Measurements from ENCODE around the gene SRCIN1.

Gene SRCIN1

DNA sequence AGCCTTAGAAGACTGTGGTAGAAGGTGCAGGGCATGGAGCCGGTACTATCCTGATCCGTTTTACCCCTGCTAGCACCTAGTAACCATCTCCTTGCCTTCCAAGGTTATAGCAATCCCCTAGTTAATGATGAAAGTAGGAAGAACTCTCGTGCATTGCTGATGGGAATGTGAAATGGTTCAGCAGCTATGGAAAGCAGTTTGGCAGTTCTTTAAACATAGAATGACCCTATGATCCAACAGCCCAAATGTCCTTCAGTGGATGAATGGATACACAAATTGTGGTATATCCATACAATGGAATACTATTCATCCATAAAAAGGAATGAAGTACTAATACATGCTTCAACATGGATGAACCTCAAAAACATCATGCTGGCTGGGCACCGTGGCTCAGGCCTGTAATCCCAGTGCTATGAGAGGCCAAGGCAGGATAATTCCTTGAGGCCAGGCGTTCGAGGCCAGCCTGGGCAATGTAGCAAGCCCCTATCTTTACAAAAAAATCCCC lies 6.2 kb upstream of the SRCIN1 start:
- no peaks in the 10 kb centered on the region for H3K79me2 ChIP-seq (ENCODE audit: insufficient read depth, low read depth)
- H3K27me3 ChIP-seq (ENCODE audit: insufficient read depth, low read depth) = peaks cover 20% of the 10 kb centered on the region; the same call in 1 of the 2 replicates
- H3K9ac ChIP-seq = no peak overlapping the region
- H3K4me2 ChIP-seq = no peak overlapping the region
- no peak overlapping the region for H2AFZ ChIP-seq (ENCODE audit: low read depth)
- no peak overlapping the region for H3K4me3 ChIP-seq (IDR thresholded peaks at IDR 0.05; ENCODE audit: insufficient read depth, low read depth, low read length)
- no peaks in the 10 kb centered on the region for H3K36me3 ChIP-seq (ENCODE audit: insufficient read depth)
- H4K20me1 ChIP-seq (ENCODE audit: insufficient read depth) = no peaks in the 10 kb centered on the region
- H3K27ac ChIP-seq = no peak overlapping the region
- H3K4me1 ChIP-seq (ENCODE audit: low read depth, poor library complexity, severe bottlenecking) = peaks cover 3% of the 10 kb centered on the region
- TF ChIP-seq, protein P1, sequence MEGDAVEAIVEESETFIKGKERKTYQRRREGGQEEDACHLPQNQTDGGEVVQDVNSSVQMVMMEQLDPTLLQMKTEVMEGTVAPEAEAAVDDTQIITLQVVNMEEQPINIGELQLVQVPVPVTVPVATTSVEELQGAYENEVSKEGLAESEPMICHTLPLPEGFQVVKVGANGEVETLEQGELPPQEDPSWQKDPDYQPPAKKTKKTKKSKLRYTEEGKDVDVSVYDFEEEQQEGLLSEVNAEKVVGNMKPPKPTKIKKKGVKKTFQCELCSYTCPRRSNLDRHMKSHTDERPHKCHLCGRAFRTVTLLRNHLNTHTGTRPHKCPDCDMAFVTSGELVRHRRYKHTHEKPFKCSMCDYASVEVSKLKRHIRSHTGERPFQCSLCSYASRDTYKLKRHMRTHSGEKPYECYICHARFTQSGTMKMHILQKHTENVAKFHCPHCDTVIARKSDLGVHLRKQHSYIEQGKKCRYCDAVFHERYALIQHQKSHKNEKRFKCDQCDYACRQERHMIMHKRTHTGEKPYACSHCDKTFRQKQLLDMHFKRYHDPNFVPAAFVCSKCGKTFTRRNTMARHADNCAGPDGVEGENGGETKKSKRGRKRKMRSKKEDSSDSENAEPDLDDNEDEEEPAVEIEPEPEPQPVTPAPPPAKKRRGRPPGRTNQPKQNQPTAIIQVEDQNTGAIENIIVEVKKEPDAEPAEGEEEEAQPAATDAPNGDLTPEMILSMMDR (conservative IDR thresholded peaks at IDR 0.05; ENCODE audit: low read depth, low read length) = no peak

DNA sequence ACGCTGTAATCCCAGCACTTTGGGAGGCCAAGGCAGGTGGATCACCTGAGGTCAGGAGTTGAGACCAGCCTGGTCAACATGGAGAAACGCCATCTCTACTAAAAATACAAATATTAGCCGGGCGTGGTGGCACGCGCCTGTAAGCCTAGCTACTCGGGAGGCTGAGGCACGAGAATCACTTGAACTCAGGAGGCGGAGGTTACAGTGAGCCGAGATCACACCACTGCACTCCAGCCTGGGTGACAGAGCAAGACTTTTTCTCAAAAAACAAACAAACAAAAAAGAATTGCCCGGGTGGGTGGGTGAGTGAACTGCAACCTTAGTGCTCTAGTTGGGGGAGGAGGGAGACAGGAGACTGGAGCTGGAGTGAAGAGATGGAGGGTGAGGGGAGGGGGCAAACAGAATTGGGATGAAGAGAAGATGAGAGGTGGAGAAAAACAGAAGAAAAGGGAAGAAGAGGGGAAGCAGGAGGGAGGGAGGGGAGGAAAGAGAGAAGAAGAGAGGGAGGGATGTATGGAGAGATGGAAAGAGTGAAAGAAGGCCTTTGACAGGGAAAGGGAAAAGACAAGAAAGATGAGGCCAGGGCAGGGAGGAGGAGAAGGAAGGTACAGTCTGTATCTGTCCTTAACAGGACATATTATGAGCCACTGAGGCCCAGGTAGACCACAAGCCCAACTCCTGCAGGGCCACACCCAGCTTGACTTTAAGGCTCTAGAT lies 5.5 kb upstream of the SRCIN1 start:
- TF ChIP-seq, protein P1 (conservative IDR thresholded peaks at IDR 0.05; ENCODE audit: low read depth, low read length) = no peak
- H3K27me3 ChIP-seq (ENCODE audit: insufficient read depth, low read depth) = peaks cover 20% of the 10 kb centered on the region; the same call in 1 of the 2 replicates
- H3K9ac ChIP-seq = no peak overlapping the region
- H3K4me3 ChIP-seq (IDR thresholded peaks at IDR 0.05; ENCODE audit: insufficient read depth, low read depth, low read length) = no peak overlapping the region
- H4K20me1 ChIP-seq (ENCODE audit: insufficient read depth) = no peaks in the 10 kb centered on the region
- H3K4me1 ChIP-seq (ENCODE audit: low read depth, poor library complexity, severe bottlenecking) = peaks cover 8% of the 10 kb centered on the region
- no peak overlapping the region for H2AFZ ChIP-seq (ENCODE audit: low read depth)
- no peaks in the 10 kb centered on the region for H3K79me2 ChIP-seq (ENCODE audit: insufficient read depth, low read depth)
- no peaks in the 10 kb centered on the region for H3K36me3 ChIP-seq (ENCODE audit: insufficient read depth)
- no peak overlapping the region for H3K27ac ChIP-seq
- no peak overlapping the region for H3K4me2 ChIP-seq

DNA sequence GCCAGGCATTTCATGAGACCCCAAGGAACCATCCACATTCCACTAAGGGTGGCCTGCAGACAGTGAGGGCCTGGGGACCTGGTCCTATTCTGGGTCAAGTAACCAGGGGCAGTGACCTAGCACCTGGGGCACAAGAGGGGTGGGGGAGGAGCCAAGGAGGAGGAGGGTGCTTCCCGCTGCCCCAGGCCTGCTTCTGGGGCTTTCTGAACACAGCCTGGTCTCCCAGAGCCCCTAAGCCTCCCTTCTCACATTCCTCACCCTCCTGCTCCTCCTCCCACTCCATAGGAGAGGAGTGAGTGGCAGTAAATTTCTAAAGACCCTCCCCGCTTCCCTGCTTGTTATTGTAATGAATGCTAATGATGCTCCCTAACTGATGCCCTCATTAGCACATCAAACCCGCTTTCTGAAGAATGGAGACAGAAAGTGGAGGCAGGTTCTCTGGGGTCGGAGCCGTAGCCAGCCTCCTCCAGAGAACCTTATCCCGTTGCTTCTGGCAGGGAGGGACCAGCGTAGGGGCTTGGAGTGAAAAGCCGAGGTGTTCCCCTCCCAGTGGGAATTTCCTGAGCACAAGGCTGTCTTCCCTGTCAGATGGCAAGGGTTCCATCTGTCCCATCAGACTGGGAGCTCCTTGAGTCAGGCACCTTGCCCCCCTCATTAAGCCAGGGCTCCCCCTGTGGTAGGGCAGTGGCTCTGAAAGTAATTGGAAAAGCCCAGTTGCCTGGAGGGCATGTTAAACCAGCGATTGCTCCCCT lies 3.7 kb upstream of the SRCIN1 start:
- Histone ChIP-seq H2AFZ (ENCODE audit: low read depth) (no peak overlapping the region), H3K4me1 (ENCODE audit: low read depth, poor library complexity, severe bottlenecking) (peaks cover 8% of the 10 kb centered on the region), H3K36me3 (ENCODE audit: insufficient read depth) (no peaks in the 10 kb centered on the region), H3K9ac (no peak overlapping the region), H4K20me1 (ENCODE audit: insufficient read depth) (no peaks in the 10 kb centered on the region), H3K79me2 (ENCODE audit: insufficient read depth, low read depth) (no peaks in the 10 kb centered on the region), H3K27ac (no peak overlapping the region), H3K4me2 (no peak overlapping the region), H3K4me3 (IDR thresholded peaks at IDR 0.05; ENCODE audit: insufficient read depth, low read depth, low read length) (no peak overlapping the region), H3K27me3 (ENCODE audit: insufficient read depth, low read depth) (peaks cover 24% of the 10 kb centered on the region; the same call in 1 of the 2 replicates)
- TF ChIP-seq, protein P1 (conservative IDR thresholded peaks at IDR 0.05; ENCODE audit: low read depth, low read length) = no peak

DNA sequence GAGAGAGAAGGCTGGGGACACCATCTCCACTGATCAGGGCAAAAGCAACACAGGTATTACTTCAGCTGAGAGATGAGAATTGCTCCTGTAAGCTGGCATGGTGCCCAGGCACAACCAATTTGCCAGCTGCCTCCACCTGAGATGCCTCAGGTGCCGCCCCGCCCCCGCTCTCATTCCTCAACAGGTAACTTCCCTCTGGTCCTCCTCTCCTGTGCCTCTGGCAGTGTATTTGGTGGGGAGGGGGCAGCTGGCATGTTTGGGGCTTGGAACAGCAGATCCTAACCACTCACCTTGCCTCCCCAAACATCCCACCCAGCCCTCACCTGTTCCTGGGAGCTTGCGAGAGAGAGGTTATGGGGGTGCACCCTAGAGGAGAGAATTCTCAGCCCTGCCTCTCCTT lies 2.9 kb upstream of the SRCIN1 start:
- TF ChIP-seq, protein P1 (conservative IDR thresholded peaks at IDR 0.05; ENCODE audit: low read depth, low read length) = no peak
- Histone ChIP-seq H3K4me3 (IDR thresholded peaks at IDR 0.05; ENCODE audit: insufficient read depth, low read depth, low read length) (no peak overlapping the region), H3K4me2 (no peak overlapping the region), H2AFZ (ENCODE audit: low read depth) (no peak overlapping the region), H3K36me3 (ENCODE audit: insufficient read depth) (no peaks in the 10 kb centered on the region), H3K27me3 (ENCODE audit: insufficient read depth, low read depth) (peaks cover 24% of the 10 kb centered on the region; the same call in 1 of the 2 replicates), H3K4me1 (ENCODE audit: low read depth, poor library complexity, severe bottlenecking) (peaks cover 8% of the 10 kb centered on the region), H3K27ac (no peak overlapping the region), H3K79me2 (ENCODE audit: insufficient read depth, low read depth) (no peaks in the 10 kb centered on the region), H3K9ac (no peak overlapping the region), H4K20me1 (ENCODE audit: insufficient read depth) (no peaks in the 10 kb centered on the region)
